Gastroesophageal sphincter (tissue), 4 donors: Measurements from ENCODE around the gene FZR1. TPM values are rescaled to one million over a fixed set of nuclear protein-coding genes. Genes with fewer than 3 reads are reported as not detected.

Experiments
- ATAC-seq: fragments of 150-250 bp; one replicate; pipeline ENCODE4 v1.9.1; 2016; ENCODE audit warnings: mild to moderate bottlenecking, moderate library complexity
- H3K27ac ChIP-seq, 4 donors: fragments of 200-600 bp; sonication (generic) in 3 of 4; 1 replicate in 3 of 4; 2 replicates in 1 of 4; pipeline ENCODE4 v1.5.1; 2016 to 2019
- H3K27me3 ChIP-seq: fragments of 200-600 bp; sonication (generic); one replicate; pipeline ENCODE4 v1.5.1; 2019
- H3K36me3 ChIP-seq, 2 donors: fragments of 200-600 bp; sonication (generic); one replicate each; pipeline ENCODE4 v1.5.1; 2019; ENCODE audit warnings: control low read depth in 1 of 2
- H3K4me1 ChIP-seq, 3 donors: fragments of 200-600 bp; sonication (generic); 1 replicate in 2 of 3; 2 replicates in 1 of 3; pipeline ENCODE4 v1.5.1; 2016 to 2019; ENCODE audit warnings: control low read depth in 2 of 3
- H3K4me3 ChIP-seq, 2 donors: fragments of 200-600 bp; sonication (generic); one replicate each; pipeline ENCODE4 v1.5.1; 2019; ENCODE audit warnings: mild to moderate bottlenecking in 1 of 2, moderate library complexity in 1 of 2
- H3K9me3 ChIP-seq, 3 donors: fragments of 200-600 bp; sonication (generic); one replicate each; pipeline ENCODE4 v1.5.1; 2017 to 2019; ENCODE audit warnings: control low read depth in 2 of 3
- CTCF ChIP-seq, 4 experiments: fragments of 200-600 bp in 2 of 4; fragments of 450-650 bp in 2 of 4; sonication (generic) in 1 of 4; IDR thresholded peaks; one replicate each; pipeline ENCODE4 v1.5.1; 2017 to 2019; ENCODE audit warnings: antibody characterized with exemption in 4 of 4, mild to moderate bottlenecking in 2 of 4, moderate library complexity in 2 of 4
- EP300 ChIP-seq: sonication (generic); formaldehyde crosslinking; IDR thresholded peaks from one replicate; pipeline ENCODE4 v1.6.1; 2017; ENCODE audit warnings: antibody characterized with exemption, mild to moderate bottlenecking
- POLR2A ChIP-seq, 2 donors: fragments of 450-650 bp; IDR thresholded peaks; one replicate each; pipeline ENCODE4 v1.6.1; 2017; ENCODE audit warnings: antibody characterized with exemption in 2 of 2, mild to moderate bottlenecking in 2 of 2, moderate library complexity in 1 of 2
- POLR2AphosphoS5 ChIP-seq: sonication (generic); formaldehyde crosslinking; IDR thresholded peaks from one replicate; pipeline ENCODE4 v1.6.1; 2017; ENCODE audit warnings: antibody characterized with exemption
- WGBS, 2 donors: methylation state at CpG; one replicate each; pipeline ENCODE4 v1.1.5; 2018; ENCODE audit warnings: low coverage in 1 of 2; 5-methylcytosine and 5-hydroxymethylcytosine counted together
- total RNA-seq, 4 donors: library from RNA; depleted of rRNA; stranded (reverse); fragments of >200 nt; gene quantifications; one replicate each; pipeline ENCODE4 v1.1.0, GENCODE V29; 2016

FZR1 gene
- total RNA-seq, 4 donors from 2014 or later: 17.6 to 32.9 (median 23.0) TPM

GRCh38 chr19:3546119-3546518 is 40.0 kb downstream of the FZR1 start:
- H3K27ac ChIP-seq: no peak overlapping the region
- TF ChIP-seq CTCF (IDR thresholded peaks at IDR 0.05) (no peak), POLR2A (IDR thresholded peaks at IDR 0.05) (no peak)

GRCh38 chr19:3547301-3547731 is 41.2 kb downstream of the FZR1 start:
- Histone ChIP-seq H3K27me3 (no peaks in the 10 kb centered on the region), H3K36me3 (peaks cover 0 to 74% of the 10 kb centered on the region in 2 donors), H3K4me3 (no peak overlapping the region), H3K9me3 (no peaks in the 10 kb centered on the region), H3K4me1 (peaks cover 0 to 11% (median 0%) of the 10 kb centered on the region in 3 donors), H3K27ac (no peak overlapping the region)
- 33% methylated on average over 2 of the region's 15 CpGs; no CpG with 5 or more reads in 1 of the 2 donors for WGBS, 2 donors
- TF ChIP-seq POLR2A (IDR thresholded peaks at IDR 0.05) (no peak), CTCF (IDR thresholded peaks at IDR 0.05) (peak in 3 of 4 experiments; percentile 36 to 60 (median 46))
- no peak for ATAC-seq

More at GRCh38 chr19:3546119-3546518, 40.0 kb downstream of the FZR1 start:
- Histone ChIP-seq H3K9me3 (no peaks in the 10 kb centered on the region), H3K4me1 (peaks cover 0 to 11% (median 0%) of the 10 kb centered on the region in 3 donors), H3K27me3 (no peaks in the 10 kb centered on the region), H3K36me3 (peaks cover 0 to 72% of the 10 kb centered on the region in 2 donors), H3K4me3 (no peak overlapping the region)
- WGBS, 2 donors: no CpG with 5 or more reads among the region's 23 CpGs
- no peak for ATAC-seq

- Histone ChIP-seq H3K27ac (no peak overlapping the region), H3K4me1 (peaks cover 0 to 14% (median 0%) of the 10 kb centered on the region in 3 donors), H3K9me3 (no peaks in the 10 kb centered on the region), H3K4me3 (no peak overlapping the region), H3K27me3 (no peaks in the 10 kb centered on the region), H3K36me3 (peaks cover 0 to 71% of the 10 kb centered on the region in 2 donors)
- no CpG with 5 or more reads among the region's 36 CpGs for WGBS, 2 donors
- ATAC-seq: no peak
- no peak for TF ChIP-seq POLR2A (IDR thresholded peaks at IDR 0.05)
Measured at GRCh38 chr19:3547767-3548282, 41.7 kb downstream of the FZR1 start.

GRCh38 chr19:3548606-3549005 is 42.5 kb downstream of the FZR1 start:
- TF ChIP-seq EP300 (no peak), POLR2A (IDR thresholded peaks at IDR 0.05) (no peak), POLR2AphosphoS5 (no peak), CTCF (IDR thresholded peaks at IDR 0.05) (no peak)
- H3K4me1 ChIP-seq: peaks cover 0 to 20% (median 0%) of the 10 kb centered on the region in 3 donors
- H3K9me3 ChIP-seq: no peaks in the 10 kb centered on the region
- H3K27me3 ChIP-seq: no peaks in the 10 kb centered on the region
- ATAC-seq: no peak
- 85% methylated on average over 4 of the region's 14 CpGs; no CpG with 5 or more reads in 1 of the 2 donors for WGBS, 2 donors
- H3K36me3 ChIP-seq: peaks cover 0 to 63% of the 10 kb centered on the region in 2 donors
- H3K27ac ChIP-seq: no peak overlapping the region
- no peak overlapping the region for H3K4me3 ChIP-seq

GRCh38 chr19:3549816-3550215 is 43.7 kb downstream of the FZR1 start:
- 85 to 87% methylated on average over 3 to 5 of the region's 10 CpGs for WGBS, 2 donors
- Histone ChIP-seq H3K27me3 (no peaks in the 10 kb centered on the region), H3K4me1 (peaks cover 0 to 29% (median 0%) of the 10 kb centered on the region in 3 donors), H3K4me3 (no peak overlapping the region), H3K27ac (no peak overlapping the region), H3K36me3 (peaks cover 0 to 51% of the 10 kb centered on the region in 2 donors), H3K9me3 (no peaks in the 10 kb centered on the region)
- TF ChIP-seq CTCF (IDR thresholded peaks at IDR 0.05) (no peak), EP300 (no peak), POLR2A (IDR thresholded peaks at IDR 0.05) (no peak), POLR2AphosphoS5 (no peak)
- no peak for ATAC-seq
